NCI-H2029 (cell line): ENCODE results near the gene CD79B.
"Not testable (repeated sequence)": the region's sequence is repeated elsewhere in the genome, so short reads cannot be mapped to it uniquely, and the experiment has no call there.

Experiments used
- DNase-seq: peaks from one replicate; lab custom pipeline; 2025; lab: John Stamatoyannopoulos, UW

Gene CD79B

DNA sequence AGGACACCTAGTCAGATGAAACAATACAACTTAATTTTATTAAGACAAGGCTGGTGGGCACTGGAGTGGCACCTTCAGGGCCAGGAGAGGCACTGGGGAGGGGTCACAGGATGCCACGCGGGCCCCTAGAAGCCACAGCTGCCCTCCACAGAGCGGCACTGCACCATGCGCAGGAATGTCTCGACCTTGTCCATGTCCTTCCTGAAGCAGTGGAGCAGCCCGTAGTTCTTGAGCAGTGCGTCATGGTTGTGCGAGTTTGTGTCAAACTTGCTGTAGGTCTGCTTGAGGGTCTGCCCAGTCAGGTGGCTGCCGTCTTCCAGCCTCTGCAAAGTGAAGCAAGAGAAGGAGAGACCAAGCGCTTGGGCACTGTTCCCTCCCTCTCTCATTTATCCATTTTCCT lies 22.5 kb downstream of the CD79B start:
- not testable (repeated sequence) for DNase-seq

DNA sequence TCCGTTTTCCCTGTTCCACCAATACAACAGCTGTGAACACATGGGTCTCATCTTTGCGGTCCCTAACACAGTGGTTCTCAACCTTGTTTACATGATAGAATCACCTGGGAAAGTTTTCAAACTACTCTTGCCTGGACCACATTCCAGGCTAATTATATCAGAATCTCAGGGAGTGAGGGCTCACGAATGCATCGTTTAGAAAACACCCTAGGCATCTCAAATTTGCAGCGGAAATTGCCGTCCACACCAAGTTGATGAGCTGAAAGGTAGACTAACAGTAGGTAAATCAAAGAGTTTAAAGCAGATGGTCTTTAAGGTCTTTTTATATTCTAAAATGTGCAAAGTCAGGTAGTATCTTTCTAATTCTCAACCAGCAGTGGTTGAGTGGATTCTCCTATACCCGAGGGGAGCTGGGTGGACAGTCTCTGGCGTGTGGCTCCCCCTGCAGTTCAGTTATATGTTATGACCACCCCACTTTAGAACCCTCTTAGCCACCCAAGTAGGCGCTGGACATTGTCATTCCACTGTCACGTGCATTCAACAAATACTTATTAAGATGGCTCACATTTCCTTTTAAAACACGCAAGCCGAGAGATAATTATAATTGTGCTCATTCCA lies 24.9 kb downstream of the CD79B start:
- not testable (repeated sequence) for DNase-seq

DNA sequence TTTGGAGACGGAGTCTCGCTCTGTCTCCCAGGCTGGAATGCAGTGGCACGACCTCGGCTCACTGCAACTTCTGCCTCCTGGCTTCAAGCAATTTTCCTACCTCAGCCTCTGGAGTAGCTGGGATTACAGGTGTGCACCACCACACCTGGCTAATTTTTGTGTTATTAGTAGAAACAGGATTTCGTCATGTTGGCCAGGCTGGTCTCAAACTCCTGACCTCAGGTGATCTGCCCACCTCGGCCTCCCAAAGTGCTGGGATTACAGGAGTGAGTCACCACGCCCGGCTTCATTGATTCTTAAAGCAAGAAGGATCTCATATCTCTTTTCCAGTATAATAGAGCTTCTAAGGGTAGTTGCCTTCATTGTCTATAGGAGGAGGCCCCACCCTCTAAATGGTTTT lies 27.3 kb downstream of the CD79B start:
- DNase-seq: not testable (repeated sequence)

DNA sequence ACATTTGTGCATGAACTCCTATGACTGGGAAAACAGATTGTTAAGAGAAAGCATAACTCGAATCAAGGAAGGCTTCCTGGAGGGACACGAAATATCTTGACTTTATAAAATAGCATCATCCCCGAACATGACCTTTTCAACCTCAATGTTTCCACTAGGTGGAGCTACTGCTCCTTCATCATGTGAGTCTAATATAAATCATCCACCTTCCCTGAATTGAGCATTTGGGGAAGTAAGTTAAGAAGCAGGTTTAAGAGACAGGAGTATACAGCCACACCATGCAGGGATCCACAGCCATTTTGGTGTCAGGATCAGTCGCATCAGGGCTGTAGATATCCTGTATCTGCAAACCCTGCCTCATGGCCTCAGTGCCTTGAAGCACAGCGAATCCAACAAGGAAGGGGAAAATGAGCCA lies 28.3 kb downstream of the CD79B start:
- DNase-seq: not testable (repeated sequence)

DNA sequence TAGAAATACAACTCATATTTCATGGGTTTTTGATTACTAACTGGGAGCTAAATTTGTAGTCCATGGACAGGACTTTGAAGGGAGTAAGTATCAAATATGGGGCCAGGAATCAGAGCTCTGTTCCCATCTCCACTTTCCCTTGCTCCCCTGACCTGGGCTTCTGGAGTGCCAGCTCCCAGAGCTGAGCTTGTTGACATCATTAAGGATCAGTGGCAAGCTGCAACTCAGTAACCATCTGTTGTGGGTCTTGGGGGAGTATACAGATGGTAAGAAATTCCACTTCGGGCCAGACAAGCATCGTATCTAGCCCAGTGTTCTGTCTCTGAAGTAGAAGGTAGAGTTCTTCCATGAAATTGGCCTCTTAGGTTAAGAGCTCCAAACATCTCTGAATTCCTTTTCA lies 30.2 kb downstream of the CD79B start:
- DNase-seq: not testable (repeated sequence)

DNA sequence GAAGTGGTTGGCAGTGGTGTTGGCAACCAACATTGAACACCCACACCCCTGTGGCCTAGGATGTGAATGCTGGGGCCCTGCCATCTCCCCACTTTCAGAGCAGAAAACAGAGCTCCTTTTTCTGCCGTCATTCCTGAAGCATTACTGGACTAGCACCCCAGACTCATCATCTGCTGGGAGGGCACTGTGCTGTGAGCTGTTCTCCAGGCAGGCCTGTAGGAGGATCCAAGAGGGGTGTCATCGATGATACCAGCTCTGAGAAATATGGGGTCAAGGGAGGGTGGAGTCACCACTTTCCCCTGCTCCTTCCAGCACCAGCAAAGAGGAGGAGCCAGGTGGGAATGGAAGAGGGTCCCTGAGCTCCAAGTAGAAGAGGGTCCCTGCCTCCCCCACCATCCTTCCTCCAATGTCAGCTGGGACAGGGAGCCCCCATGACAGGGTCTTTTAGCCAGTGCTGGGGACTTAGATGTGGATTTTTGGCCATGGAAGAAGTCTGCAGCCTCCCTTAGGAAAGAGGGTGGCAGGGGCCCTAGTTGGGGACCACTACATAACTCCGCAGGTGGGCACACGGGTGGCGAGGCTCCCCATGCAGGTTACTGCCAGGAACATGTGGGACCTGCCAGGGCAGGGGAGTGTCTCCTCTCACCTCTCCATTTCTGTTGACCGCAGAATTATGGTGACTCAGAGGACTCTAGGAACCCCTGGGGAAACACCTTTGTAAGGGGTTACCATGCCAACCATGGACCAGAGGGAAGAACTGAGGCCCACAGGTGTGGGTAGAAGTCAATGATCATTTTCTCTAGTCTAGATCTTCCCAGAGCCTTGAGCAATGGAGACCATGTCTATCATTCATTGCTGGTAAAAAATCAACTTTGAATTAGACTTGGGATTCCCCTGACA lies 33.0 kb downstream of the CD79B start:
- not testable (repeated sequence) for DNase-seq

DNA sequence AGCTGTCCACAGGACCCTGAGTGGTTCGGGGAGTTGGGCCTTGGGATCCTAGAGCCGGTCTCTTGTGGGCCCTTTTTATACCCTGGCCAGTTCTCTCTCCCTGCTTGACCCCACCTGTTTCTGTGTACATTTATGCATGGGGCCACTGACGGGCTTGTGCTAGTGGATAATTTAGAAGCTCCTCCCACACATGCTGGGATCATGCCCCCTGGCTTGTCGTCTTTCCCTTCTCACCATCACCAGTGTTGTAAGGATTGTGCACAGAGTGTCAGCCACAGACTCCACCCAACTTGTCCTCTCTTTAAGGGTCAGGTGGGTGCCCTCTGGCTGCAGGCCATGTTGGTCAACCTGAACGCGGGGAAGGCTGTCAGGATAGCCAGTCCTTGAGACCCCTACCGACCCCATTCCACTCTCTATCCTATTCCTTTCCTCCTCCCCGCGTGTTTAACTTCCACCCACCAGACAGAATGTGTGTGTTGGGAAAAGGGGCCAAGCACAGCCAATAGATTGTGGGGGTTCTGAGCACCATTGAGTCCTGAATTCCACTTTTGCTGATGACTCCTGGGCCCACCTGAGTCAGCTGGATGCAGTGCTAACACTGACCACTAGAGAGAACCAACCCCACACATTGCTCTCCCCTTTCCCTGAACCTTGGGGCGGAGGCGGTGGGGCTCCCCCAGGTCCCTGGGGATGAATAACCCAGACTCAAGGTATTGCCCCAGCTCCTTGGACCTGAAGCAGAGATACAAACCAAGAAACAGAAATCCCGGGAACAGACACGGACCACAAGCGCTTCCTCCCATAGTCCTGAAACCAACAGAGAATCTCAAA lies 35.4 kb downstream of the CD79B start, which contains the start of gene CSH1:
Gene CSH1, minus strand, starts transcription at position 51 of the 831 bp plus-strand sequence. CDS start 63 bp downstream, outside the sequence.
- not testable (repeated sequence) for DNase-seq

DNA sequence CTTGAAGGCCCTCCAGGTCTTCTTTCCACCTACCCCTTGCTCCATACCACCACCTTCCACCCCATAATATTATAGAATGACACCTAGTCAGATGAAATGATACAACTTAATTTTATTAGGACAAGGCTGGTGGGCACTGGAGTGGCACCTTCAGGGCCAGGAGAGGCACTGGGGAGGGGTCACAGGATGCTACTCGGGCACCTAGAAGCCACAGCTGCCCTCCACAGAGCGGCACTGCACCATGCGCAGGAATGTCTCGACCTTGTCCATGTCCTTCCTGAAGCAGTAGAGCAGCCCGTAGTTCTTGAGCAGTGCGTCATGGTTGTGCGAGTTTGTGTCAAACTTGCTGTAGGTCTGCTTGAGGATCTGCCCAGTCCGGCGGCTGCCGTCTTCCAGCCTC lies 37.3 kb downstream of the CD79B start:
- not testable (repeated sequence) for DNase-seq

DNA sequence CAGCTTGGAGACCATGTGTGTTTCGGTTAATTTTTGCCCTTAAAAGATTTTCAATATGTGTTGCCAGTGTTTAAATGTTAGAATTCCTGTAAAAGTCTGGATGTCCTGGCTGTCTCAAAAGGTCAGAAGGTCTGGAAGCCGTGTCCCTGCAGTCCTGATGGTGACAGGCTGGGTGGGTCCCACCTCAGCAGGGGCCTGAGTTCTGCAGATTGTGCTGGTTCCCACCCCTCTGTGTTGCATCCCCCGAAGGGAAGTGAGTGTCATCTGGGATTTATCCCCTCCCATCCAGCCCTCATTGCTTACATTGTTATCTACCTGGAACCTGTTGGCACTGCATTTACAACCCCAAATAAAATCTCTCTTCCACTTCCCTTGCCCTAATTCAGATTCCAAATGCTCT lies 38.1 kb downstream of the CD79B start:
- DNase-seq: not testable (repeated sequence)

DNA sequence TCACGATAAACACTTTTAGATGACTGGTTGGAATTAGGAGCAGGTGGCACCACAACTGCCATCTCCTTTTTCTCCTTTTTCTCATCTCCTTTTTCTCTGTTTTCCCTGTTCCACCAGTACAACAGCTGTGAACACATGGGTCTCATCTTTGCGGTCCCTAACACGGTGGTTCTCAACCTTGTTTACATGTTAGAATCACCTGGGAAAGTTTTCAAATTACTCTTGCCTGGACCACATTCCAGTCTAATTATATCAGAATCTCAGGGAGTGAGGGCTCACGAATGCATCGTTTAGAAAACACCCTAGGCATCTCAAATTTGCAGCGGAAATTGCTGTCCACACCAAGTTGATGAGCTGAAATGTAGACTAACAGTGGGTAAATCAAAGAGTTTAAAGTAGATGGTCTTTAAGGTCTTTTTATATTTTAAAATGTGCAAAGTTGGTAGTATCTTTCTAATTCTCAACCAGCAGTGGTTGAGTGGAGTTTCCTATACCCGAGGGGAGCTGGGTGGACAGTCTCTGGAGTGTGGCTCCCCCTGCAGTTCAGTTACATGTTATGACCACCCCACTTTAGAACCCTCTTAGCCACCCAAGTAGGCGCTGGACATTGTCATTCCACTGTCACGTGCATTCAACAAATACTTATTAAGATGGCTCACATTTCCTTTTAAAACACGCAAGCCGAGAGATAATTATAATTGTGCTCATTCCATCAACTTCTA lies 39.7 kb downstream of the CD79B start:
- not testable (repeated sequence) for DNase-seq

DNA sequence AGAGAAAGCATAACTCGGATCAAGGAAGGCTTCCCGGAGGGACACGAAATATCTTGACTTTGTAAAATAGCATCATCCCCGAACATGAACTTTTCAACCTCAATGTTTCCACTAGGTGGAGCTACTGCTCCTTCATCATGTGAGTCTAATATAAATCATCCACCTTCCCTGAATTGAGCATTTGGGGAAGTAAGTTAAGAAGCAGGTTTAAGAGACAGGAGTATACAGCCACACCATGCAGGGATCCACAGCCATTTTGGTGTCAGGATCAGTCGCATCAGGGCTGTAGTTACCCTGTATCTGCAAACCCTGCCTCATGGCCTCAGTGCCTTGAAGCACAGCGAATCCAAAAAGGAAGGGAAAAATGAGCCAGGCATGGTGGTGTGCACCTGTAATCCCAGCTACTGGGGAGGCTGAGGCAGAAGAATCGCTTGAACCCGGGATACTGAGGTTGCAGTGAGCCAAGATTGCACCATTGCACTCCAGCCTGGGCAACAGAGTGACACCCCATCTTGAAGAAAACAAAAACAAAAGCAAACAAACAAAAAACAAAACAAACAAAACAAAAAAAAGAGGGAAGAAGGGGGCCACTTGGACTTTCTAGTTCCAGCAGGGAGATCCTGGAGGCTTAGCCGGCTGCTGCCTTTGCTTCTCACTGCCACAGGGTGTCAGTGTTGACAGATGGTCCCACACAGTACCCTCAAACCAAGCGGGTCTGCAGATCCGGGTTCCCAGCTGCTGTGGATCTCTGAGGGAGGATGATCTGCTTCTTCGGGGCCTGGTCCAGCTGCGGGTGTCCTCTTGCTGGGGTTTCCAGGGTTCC lies 42.9 kb downstream of the CD79B start:
- DNase-seq: not testable (repeated sequence)

DNA sequence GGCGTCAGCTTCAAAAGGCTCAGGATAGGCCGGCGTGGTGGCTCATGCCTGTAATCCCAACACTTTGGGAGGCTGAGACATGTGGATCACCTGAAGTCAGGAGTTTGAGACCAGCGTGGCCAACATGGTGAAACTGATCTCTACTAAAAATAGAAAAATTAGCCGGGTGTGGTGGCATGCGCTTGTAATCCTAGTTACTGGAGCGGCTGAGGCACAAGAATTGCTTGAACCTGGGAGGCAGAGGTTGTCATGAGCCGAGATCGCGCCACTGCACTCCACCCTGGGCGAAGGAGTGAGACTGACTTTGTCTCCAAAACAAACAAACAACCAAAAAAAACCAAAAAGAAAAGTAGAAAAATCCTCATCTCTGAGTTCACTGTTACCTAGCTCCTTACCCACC lies 47.0 kb downstream of the CD79B start:
- DNase-seq: not testable (repeated sequence)

DNA sequence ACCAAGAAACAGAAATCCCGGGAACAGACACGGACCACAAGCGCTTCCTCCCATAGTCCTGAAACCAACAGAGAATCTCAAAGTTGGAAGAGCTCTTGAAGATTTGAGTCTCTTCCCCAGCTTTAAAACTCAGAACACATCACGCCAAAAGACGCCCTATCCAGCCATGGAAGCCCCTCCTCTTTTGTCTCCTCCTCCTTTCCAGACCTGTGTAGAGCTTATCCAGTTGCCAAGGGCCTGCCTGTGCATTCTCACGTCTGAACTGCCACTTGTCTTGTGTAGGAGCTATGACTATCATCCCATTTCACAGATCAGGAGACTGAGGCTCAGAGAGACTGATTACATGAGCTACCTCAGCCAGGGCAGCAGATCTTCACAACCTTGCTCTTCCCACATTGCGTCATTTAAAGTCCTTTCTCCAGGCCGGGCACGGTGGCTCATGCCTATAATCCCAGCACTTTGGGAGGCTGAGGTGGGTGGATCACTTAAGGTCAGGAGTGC lies 49.5 kb downstream of the CD79B start:
- DNase-seq: not testable (repeated sequence)

DNA sequence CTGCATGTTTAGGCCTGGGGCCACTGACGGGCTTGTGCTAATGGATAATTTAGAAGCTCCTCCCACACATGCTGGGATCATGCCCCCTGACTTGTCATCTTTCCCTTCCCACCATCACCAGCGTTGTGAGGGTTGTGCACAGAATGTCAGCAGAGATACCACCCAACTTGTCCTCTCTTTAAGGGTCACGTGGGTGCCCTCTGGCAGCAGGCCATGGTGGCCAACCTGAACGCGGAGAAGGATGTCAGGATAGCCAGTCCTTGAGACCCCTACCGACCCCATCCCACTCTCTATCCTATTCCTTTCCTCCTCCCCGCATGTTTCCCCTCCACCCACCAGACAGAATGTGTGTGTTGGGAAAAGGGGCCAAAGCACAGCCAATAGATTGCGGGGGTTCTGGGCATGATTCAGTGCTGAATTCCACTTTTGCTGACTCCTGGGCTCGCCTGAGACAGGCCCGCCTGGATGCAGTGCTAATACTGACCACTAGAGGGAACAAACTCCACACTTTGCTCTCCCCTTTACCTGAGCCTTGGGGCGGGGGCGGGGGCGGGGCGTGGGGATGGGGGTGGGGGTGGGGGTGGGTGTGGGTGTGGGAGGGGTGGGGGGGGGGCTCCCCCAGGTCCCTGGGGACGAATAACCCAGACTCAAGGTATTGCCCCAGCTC lies 50.1 kb downstream of the CD79B start, which contains the start of gene GH2:
Gene GH2, minus strand, starts transcription at position 10 of the 667 bp plus-strand sequence. CDS start 143 bp downstream, outside the sequence.
- no peak for DNase-seq

DNA sequence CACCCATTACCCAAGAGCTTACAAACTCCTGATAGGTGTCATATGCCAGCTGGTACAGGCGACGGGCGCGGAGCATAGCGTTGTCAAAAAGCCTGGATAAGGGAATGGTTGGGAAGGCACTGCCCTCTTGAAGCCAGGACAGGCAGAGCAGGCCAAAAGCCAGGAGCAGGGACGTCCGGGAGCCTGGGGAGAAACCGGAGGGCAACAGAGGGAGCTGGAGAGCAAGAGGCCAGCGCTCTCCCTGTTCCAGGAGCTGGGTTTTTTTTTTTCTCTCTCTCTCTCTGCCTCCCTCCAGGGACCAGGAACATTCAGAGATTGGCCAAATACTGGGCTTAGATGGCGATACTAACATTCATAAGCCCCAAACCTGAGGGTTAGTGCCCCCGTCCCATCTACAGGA lies 50.8 kb downstream of the CD79B start:
- not testable (repeated sequence) for DNase-seq

DNA sequence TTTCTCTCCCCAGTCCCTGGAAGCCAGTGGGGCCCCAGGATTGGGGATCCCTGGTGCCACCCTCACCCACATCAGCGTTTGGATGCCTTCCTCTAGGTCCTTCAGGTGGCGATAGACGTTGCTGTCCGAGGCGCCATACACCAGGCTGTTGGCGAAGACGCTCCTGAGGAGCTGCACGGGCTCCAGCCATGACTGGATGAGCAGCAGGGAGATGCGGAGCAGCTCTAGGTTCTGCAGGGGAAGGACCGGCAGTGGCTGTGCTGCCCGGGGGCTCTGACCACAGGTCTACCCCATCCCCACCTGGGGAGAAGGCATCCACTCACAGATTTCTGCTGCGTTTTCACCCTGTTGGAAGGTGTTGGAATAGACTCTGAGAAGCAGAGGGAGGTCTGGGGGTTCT lies 51.4 kb downstream of the CD79B start:
- DNase-seq: no peak
